Airway epithelial cell (primary cell): Measurements from ENCODE around the gene ARL6IP6. TPM values are rescaled to one million over a fixed set of nuclear protein-coding genes. Genes with fewer than 3 reads are reported as not detected.

ENCODE experiments used
- total RNA-seq: library from RNA; depleted of rRNA; stranded (reverse); fragments of >200 nt; gene quantifications from 2 replicates; pipeline ENCODE4 v1.2.3, GENCODE V29; 2015

Gene ARL6IP6
- total RNA-seq = 32.0 and 41.5 TPM in 2 replicates

GRCh38 chr2:152718076-152718908 lies at the start of gene ARL6IP6:
TSS of gene ARL6IP6 (plus strand) at chr2:152718620. CDS start at chr2:152718625, 5 bp downstream.

DNA sequence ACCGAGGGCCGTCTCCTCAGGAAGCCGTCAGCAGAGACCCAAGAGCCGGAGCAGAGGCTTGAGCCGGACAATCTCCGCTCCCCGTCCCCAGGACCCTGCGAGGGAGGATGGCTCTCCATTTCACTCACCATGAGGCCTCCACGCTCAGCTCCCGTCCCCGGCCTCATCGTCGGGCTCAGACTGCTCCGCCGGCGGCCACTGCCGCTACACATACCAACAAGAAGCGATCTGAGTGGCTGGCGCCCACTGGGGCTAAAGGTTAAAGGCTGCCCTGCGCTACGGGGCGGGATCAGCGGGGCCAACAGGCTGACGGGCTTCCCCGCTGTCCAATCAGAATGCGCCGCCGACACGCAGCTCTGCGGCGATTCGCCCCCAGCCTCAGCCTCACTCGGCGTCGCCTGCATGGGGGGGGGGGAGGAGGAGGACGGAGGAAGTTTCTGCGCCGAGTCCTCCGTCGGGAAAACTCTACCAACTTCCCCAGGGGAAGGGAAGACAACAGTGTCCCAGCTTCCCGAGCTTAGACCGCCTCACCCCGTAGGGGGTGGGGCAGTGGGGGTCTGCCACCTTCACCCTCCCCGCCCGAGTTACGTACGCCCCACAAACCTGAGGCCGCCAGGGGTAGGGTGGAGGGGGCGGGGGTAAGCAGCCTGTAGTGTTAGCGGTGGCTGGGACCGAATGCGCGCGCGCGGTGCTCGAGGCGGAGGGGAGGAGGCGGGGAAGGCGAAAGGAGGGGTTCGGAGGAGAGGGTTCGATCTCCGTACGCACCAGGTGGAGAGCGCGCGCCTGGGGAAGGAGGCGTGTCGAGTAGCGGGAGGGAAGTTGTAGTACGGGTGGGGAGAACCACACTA lies 968 bp upstream of the ARL6IP6 start, which contains the start of gene PRPF40A:
Gene PRPF40A, minus strand, starts transcription at position 234 of the 848 bp plus-strand sequence. Its CDS starts 22 bp downstream, at position 212.

Other genes with a start within 250 kb of the ARL6IP6 start
- 116 and 119 TPM in 2 replicates for gene PRPF40A, start 1.2 kb upstream of the ARL6IP6 start, total RNA-seq